ENCODE measurements around the gene GIPC1. TPM values are rescaled to one million over a fixed set of nuclear protein-coding genes. Genes with fewer than 3 reads are reported as not detected.
A peak's percentile ranks its signal among the peaks of the same experiment; 100 is the strongest.

The GIPC1 gene
- total RNA-seq, 1 experiment from 2014 or later: 205 TPM

- CTCF ChIA-PET: no interaction called here
- POLR2A ChIA-PET (ENCODE audit: unreplicated experiment): interaction anchor here (0.7 kb wide), 1 partner anchor 762 kb away, joined by 36 read pairs; no protein-coding TSS in a partner anchor
- H3K4me3 ChIP-seq: no peak overlapping the region
Observed at GRCh38 chr19:14512406-14512961, 16.6 kb upstream of the GIPC1 start.

GRCh38 chr19:14511229-14511593, 15.3 kb upstream of the GIPC1 start:
- DNase-seq: no peak
- no peaks in the 10 kb centered on the region for H3K27me3 ChIP-seq (ENCODE audit: insufficient read depth, low read depth)
- H3K79me2 ChIP-seq (ENCODE audit: low read depth): peaks cover 42% of the 10 kb centered on the region
- peaks cover 98% of the 10 kb centered on the region for H3F3A ChIP-seq (ENCODE audit: insufficient read depth, low read depth)
- ChIA-PET CTCF (interaction anchor here (0.6 kb wide), 1 partner anchor 25 kb away, joined by 4 read pairs; no protein-coding TSS in a partner anchor), POLR2A (ENCODE audit: unreplicated experiment) (interaction anchor here (0.6 kb wide), 1 partner anchor 427 kb away, joined by 6 read pairs; no protein-coding TSS in a partner anchor)
- intact Hi-C loops (cut with micrococcal nuclease; ENCODE audit: unreplicated experiment): loop anchor here (10.0 kb wide), 1 partner anchor 376 kb away; the partner anchor contains the start of gene ASF1B
- H2AFZ ChIP-seq: no peak overlapping the region
- H3K27ac ChIP-seq: peak overlapping the region; percentile 99
- peak overlapping the region; percentile 30; the same call in 1 of the 2 replicates for H3K4me3 ChIP-seq
- H4K20me1 ChIP-seq (ENCODE audit: insufficient read depth): peaks cover 21% of the 10 kb centered on the region
- H3K36me3 ChIP-seq (ENCODE audit: low read depth): peaks cover 25% of the 10 kb centered on the region
- no TSS peak for BruUV-seq (replicated peaks)
- no peaks in the 10 kb centered on the region for H3K9me2 ChIP-seq (ENCODE audit: insufficient read depth)
- TF ChIP-seq, protein P1, sequence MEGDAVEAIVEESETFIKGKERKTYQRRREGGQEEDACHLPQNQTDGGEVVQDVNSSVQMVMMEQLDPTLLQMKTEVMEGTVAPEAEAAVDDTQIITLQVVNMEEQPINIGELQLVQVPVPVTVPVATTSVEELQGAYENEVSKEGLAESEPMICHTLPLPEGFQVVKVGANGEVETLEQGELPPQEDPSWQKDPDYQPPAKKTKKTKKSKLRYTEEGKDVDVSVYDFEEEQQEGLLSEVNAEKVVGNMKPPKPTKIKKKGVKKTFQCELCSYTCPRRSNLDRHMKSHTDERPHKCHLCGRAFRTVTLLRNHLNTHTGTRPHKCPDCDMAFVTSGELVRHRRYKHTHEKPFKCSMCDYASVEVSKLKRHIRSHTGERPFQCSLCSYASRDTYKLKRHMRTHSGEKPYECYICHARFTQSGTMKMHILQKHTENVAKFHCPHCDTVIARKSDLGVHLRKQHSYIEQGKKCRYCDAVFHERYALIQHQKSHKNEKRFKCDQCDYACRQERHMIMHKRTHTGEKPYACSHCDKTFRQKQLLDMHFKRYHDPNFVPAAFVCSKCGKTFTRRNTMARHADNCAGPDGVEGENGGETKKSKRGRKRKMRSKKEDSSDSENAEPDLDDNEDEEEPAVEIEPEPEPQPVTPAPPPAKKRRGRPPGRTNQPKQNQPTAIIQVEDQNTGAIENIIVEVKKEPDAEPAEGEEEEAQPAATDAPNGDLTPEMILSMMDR (conservative IDR thresholded peaks at IDR 0.05): no peak
- no peak for TF ChIP-seq EZH2 (IDR thresholded peaks at IDR 0.05; ENCODE audit: low read depth)
- H3K4me2 ChIP-seq: peak overlapping the region; percentile 66
- peaks cover 77% of the 10 kb centered on the region for H3K4me1 ChIP-seq (replicated peaks; ENCODE audit: insufficient read depth)
- no peaks in the 10 kb centered on the region for H3K9me3 ChIP-seq (ENCODE audit: insufficient read depth, low read depth)

More at GRCh38 chr19:14512406-14512961, 16.6 kb upstream of the GIPC1 start:
- H3K27ac ChIP-seq: peak overlapping the region; percentile 99
- peaks cover 34% of the 10 kb centered on the region for H3K36me3 ChIP-seq (ENCODE audit: low read depth)
- no TSS peak for BruUV-seq (replicated peaks)
- H3K79me2 ChIP-seq (ENCODE audit: low read depth): peaks cover 50% of the 10 kb centered on the region
- no peaks in the 10 kb centered on the region for H3K9me2 ChIP-seq (ENCODE audit: insufficient read depth)
- peaks cover 96% of the 10 kb centered on the region for H3F3A ChIP-seq (ENCODE audit: insufficient read depth, low read depth)
- no peak for DNase-seq
- no peak overlapping the region for H2AFZ ChIP-seq
- H4K20me1 ChIP-seq (ENCODE audit: insufficient read depth): peaks cover 33% of the 10 kb centered on the region
- H3K27me3 ChIP-seq (ENCODE audit: insufficient read depth, low read depth): no peaks in the 10 kb centered on the region
- TF ChIP-seq, protein P1 (conservative IDR thresholded peaks at IDR 0.05): no peak
- no peak for TF ChIP-seq EZH2 (IDR thresholded peaks at IDR 0.05; ENCODE audit: low read depth)
- H3K4me2 ChIP-seq: no peak overlapping the region
- H3K9me3 ChIP-seq (ENCODE audit: insufficient read depth, low read depth): no peaks in the 10 kb centered on the region
- intact Hi-C loops (cut with micrococcal nuclease; ENCODE audit: unreplicated experiment): loop anchor here (10.0 kb wide), 1 partner anchor 378 kb away; the partner anchor contains the start of gene ASF1B
- peaks cover 64% of the 10 kb centered on the region for H3K4me1 ChIP-seq (replicated peaks; ENCODE audit: insufficient read depth)

- intact Hi-C loops (cut with micrococcal nuclease; ENCODE audit: unreplicated experiment): loop anchor here (10.0 kb wide), 1 partner anchor 376 kb away; the partner anchor contains the start of gene ASF1B
- Histone ChIP-seq H3K4me1 (replicated peaks; ENCODE audit: insufficient read depth) (peaks cover 75% of the 10 kb centered on the region), H3K27me3 (ENCODE audit: insufficient read depth, low read depth) (no peaks in the 10 kb centered on the region), H2AFZ (no peak overlapping the region), H3K79me2 (ENCODE audit: low read depth) (peaks cover 36% of the 10 kb centered on the region), H3K4me3 (peak overlapping the region; percentile 30; the same call in 1 of the 2 replicates), H3K36me3 (ENCODE audit: low read depth) (peaks cover 18% of the 10 kb centered on the region), H4K20me1 (ENCODE audit: insufficient read depth) (peaks cover 14% of the 10 kb centered on the region), H3K9me2 (ENCODE audit: insufficient read depth) (no peaks in the 10 kb centered on the region), H3K4me2 (peak overlapping the region; percentile 66), H3F3A (ENCODE audit: insufficient read depth, low read depth) (peaks cover 95% of the 10 kb centered on the region), H3K27ac (peak overlapping the region; percentile 99), H3K9me3 (ENCODE audit: insufficient read depth, low read depth) (no peaks in the 10 kb centered on the region)
- peak; percentile 62 to 91 for DNase-seq
- POLR2A ChIA-PET (ENCODE audit: unreplicated experiment): interaction anchor here (0.6 to 1.2 kb wide), 5 partner anchors 13 to 870 kb away, joined by 5 to 39 read pairs (median 7); partner anchors contain the start of gene GIPC1
- CTCF ChIA-PET: interaction anchor here (0.6 to 1.0 kb wide), 11 partner anchors 15 to 1316 kb away, joined by 3 to 13 read pairs (median 4); partner anchors contain the start of genes GIPC1 and NDUFB7
- TF ChIP-seq, protein P1 (conservative IDR thresholded peaks at IDR 0.05): no peak; the same call in 1 of the 2 replicates
- TF ChIP-seq EZH2 (IDR thresholded peaks at IDR 0.05; ENCODE audit: low read depth): no peak
- no TSS peak for BruUV-seq (replicated peaks)
Observed at GRCh38 chr19:14510311-14511228, 14.6 kb upstream of the GIPC1 start.

All from PC-9 (cell line).